Neural cell (in vitro differentiated cells): ENCODE measurements around the gene RESF1. TPM values are rescaled to one million over a fixed set of nuclear protein-coding genes. Genes with fewer than 3 reads are reported as not detected.

Experiments used
- H2AFZ ChIP-seq: fragments of 200-600, 300-800 bp; sonication (generic), shearing (Covaris generic); 2 replicates; pipeline ENCODE4 v1.6.0; 2014; ENCODE audit warnings: low read depth, mild to moderate bottlenecking, antibody characterized with exemption, low read length, moderate library complexity
- H3F3A ChIP-seq: fragments of 200-600 bp; shearing (Covaris generic); 2 replicates; pipeline ENCODE4 v1.6.1; 2016; ENCODE audit warnings: mild to moderate bottlenecking, moderate library complexity, mixed read lengths, antibody characterized with exemption, low read length; ENCODE audit not compliant: insufficient read depth, poor library complexity, severe bottlenecking
- H3K27ac ChIP-seq: fragments of 200-600, 300-800 bp; sonication (generic), shearing (Covaris generic); 2 replicates; pipeline ENCODE4 v1.5.1; 2014; ENCODE audit warnings: mild to moderate bottlenecking, low read length, moderate library complexity
- H3K27me3 ChIP-seq: fragments of 300-800, 200-600 bp; sonication (generic), shearing (Covaris generic); 2 replicates; pipeline ENCODE4 v1.6.0; 2014; ENCODE audit warnings: mild to moderate bottlenecking, low read depth, low read length, moderate library complexity; ENCODE audit not compliant: insufficient read depth
- H3K36me3 ChIP-seq: fragments of 300-800, 200-600 bp; sonication (generic), shearing (Covaris generic); 2 replicates; pipeline ENCODE4 v1.5.1; 2014; ENCODE audit warnings: mild to moderate bottlenecking, antibody characterized with exemption, low read length, moderate library complexity; ENCODE audit not compliant: insufficient read depth
- H3K4me2 ChIP-seq: fragments of 300-800, 200-600 bp; sonication (generic), shearing (Covaris generic); 2 replicates; pipeline ENCODE4 v1.6.0; 2014; ENCODE audit warnings: mild to moderate bottlenecking, low read length
- H3K4me3 ChIP-seq: fragments of 300-800, 200-600 bp; sonication (generic), shearing (Covaris generic); 2 replicates; pipeline ENCODE4 v1.5.1; 2014; ENCODE audit warnings: mild to moderate bottlenecking, low read length, moderate library complexity
- H3K79me2 ChIP-seq: fragments of 200-600 bp; shearing (Covaris generic); replicated peaks from 2 replicates; pipeline ENCODE4 v1.6.0; 2014; ENCODE audit warnings: mild to moderate bottlenecking, low read length, moderate library complexity; ENCODE audit not compliant: insufficient read depth
- H3K9ac ChIP-seq: fragments of 300-800, 200-600 bp; sonication (generic), shearing (Covaris generic); 2 replicates; pipeline ENCODE4 v1.6.1; 2016; ENCODE audit warnings: mild to moderate bottlenecking, low read length, mixed read lengths
- H3K9me2 ChIP-seq: fragments of 200-600 bp; shearing (Covaris generic); 2 replicates; pipeline ENCODE4 v1.6.1; 2016; ENCODE audit warnings: mild to moderate bottlenecking, low read length, mixed read lengths; ENCODE audit not compliant: insufficient read depth
- H3K9me3 ChIP-seq: fragments of 200-600, 300-800 bp; sonication (generic), shearing (Covaris generic); 2 replicates; pipeline ENCODE4 v1.6.1; 2016; ENCODE audit warnings: mild to moderate bottlenecking, mixed run types, low read length, moderate library complexity, mixed read lengths
- H4K20me1 ChIP-seq: fragments of 200-600 bp; shearing (Covaris generic); 2 replicates; pipeline ENCODE4 v1.6.1; 2016; ENCODE audit warnings: mild to moderate bottlenecking, mixed run types; ENCODE audit not compliant: insufficient read depth
- EP300 ChIP-seq: fragments of 450-650 bp; conservative IDR thresholded peaks from 2 replicates; pipeline ENCODE4 v1.6.1; 2014; ENCODE audit warnings: antibody characterized with exemption, mild to moderate bottlenecking, moderate library complexity; ENCODE audit not compliant: poor library complexity, severe bottlenecking
- EZH2 ChIP-seq: fragments of 200-600, 300-800 bp; shearing (Covaris generic), sonication (generic); IDR thresholded peaks from 2 replicates; pipeline ENCODE4 v1.6.1; 2014; ENCODE audit warnings: antibody characterized with exemption, low read length, borderline replicate concordance, mild to moderate bottlenecking; ENCODE audit not compliant: insufficient read depth, poor library complexity, severe bottlenecking
- MXI1 ChIP-seq: fragments of 450-650 bp; conservative IDR thresholded peaks from 2 replicates; pipeline ENCODE4 v1.6.1; 2014; ENCODE audit warnings: antibody characterized with exemption, mild to moderate bottlenecking; ENCODE audit not compliant: poor library complexity, severe bottlenecking
- POLR2AphosphoS5 ChIP-seq: IDR thresholded peaks from 2 replicates; pipeline ENCODE4 v1.6.1; 2012
- RAD21 ChIP-seq: fragments of 450-650 bp; conservative IDR thresholded peaks from 2 replicates; pipeline ENCODE4 v1.6.1; 2014; ENCODE audit warnings: antibody characterized with exemption, mild to moderate bottlenecking, moderate library complexity
- REST ChIP-seq: IDR thresholded peaks from 2 replicates; pipeline ENCODE4 v1.6.1; 2012; ENCODE audit warnings: borderline replicate concordance
- TAF1 ChIP-seq: IDR thresholded peaks from 2 replicates; pipeline ENCODE4 v1.6.1; 2012; ENCODE audit warnings: low read depth
- polyA plus RNA-seq: library from polyadenylated mRNA; depleted of rRNA; stranded (reverse); fragments of >200 nt; gene quantifications from 2 replicates; pipeline ENCODE4 v1.2.3, GENCODE V29; 2014

Gene RESF1
- polyA plus RNA-seq, 1 donor from 2014 or later = 37.0 TPM

- Histone ChIP-seq H3K27me3 (no peaks in the 10 kb centered on the region), H2AFZ (no peak overlapping the region), H3K9ac (no peak overlapping the region), H3K27ac (no peak overlapping the region), H3K9me2 (no peaks in the 10 kb centered on the region), H3K79me2 (no peaks in the 10 kb centered on the region), H3F3A (no peaks in the 10 kb centered on the region), H3K4me3 (no peak overlapping the region), H3K4me2 (no peak overlapping the region), H3K36me3 (no peaks in the 10 kb centered on the region), H3K9me3 (no peaks in the 10 kb centered on the region), H4K20me1 (no peaks in the 10 kb centered on the region)
- no peak for TF ChIP-seq EP300
- no peak for TF ChIP-seq REST
- TF ChIP-seq MXI1 = no peak
- TF ChIP-seq TAF1 = no peak
- TF ChIP-seq EZH2 = no peak
- no peak for TF ChIP-seq RAD21
- TF ChIP-seq POLR2AphosphoS5 = no peak
Observed at GRCh38 chr12:32005496-32006125, 46.4 kb downstream of the RESF1 start.

Other genes with a start within 250 kb of the RESF1 start
- gene AMN1, start 230.4 kb upstream of the RESF1 start, polyA plus RNA-seq = 119 and 125 TPM in 2 replicates
- gene BICD1, start 147.4 kb downstream of the RESF1 start, polyA plus RNA-seq = 33.8 and 41.1 TPM in 2 replicates